ENCODE results near the gene PPP1R1C.

Gene PPP1R1C

GRCh38 chr2:181972431-181973170 is 13.1 kb upstream of the PPP1R1C start:
- no peak for DNase-seq (ENCODE audit: low read depth in 2 of 2)

DNA sequence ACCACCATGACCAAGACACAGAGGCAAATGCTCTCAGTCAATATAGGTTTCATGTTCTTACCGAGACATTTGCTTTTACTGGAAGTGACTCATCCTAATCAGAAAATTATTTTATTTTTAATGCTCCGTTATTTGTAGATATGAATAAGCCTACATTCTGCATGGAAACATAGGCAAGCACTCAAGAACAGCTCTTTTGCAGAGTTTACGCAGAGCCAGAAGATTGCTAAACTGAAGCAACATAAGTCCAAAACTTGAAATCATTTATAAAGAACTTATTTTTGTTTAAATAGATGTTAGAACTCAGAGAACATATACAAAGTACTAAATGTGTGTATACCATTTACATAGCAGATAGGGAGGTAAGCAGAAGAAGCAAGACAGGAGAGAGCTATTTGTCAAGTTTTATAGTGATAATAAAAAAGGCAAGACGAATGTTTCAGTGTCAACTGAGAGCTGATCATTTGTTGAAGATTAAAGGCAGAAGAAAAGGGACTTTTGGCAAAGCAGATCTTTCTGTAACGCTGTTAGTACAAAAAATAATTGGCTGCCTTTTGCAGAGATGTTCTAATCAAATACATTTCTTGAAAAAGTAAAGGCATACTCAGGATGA is 12.4 kb upstream of the PPP1R1C start:
- no peak for DNase-seq (ENCODE audit: low read depth in 2 of 2)

- no peak for DNase-seq (ENCODE audit: low read depth in 2 of 2)
These were observed 7.8 kb upstream of the PPP1R1C start for GRCh38 chr2:181977661-181978350.

DNA sequence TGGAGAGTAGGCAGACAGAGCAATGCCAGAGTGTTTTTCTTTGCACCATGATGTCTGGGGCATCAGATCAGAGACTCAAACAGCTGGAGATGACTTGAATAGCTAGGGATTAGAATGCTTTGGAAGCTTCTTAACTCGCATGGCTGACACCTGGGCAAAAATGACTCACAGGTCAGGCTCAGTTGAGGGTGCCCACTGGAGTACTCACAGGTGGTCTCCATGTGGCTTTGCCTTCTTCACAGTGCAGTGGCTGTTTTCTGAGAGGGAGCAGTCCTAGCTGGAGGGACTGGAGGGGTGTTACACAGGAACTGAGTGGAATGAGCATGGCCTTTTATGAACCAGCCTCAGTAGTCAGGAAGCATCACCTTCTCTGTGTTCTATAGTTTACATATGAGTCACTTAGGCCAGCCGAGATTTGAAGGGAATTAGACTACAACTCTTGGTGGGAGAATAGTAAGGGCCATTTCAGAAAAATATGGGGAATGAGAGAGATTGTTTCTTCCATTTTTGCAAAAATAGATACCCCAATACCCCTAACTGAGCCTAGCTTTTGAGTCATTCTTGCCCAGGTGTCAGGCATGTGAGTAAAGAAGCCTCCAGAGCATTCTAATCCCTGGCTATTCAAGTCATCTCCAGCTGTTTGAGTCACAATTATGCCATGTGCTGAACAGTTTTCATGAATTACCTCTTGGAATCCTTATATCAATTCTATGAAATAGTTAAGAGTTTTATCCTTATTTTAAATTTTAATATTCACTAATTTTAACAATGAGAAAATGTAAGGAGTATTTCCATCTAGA is 7.1 kb upstream of the PPP1R1C start:
- no peak for DNase-seq (ENCODE audit: low read depth in 2 of 2)

DNA sequence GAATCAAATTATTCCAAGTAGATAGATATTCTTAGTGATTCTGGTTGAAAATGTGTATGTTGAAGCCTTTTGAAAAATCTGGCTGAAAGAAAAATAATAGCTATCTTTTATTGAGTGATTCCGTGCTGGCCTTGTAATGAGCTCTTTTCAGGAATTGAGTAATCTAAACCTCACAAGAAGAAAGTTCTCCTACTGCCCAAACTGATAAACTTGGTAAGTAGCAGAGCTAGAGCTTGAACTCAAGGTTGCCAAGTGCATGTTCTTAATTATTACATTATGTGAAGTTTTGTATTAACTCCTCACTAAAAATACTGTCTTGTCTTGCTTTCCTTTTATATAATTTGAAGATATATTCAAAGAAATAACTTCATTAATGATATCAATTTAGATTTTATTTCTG is 1.6 kb upstream of the PPP1R1C start:
- DNase-seq (ENCODE audit: low read depth in 2 of 2): no peak

- no peak for DNase-seq (ENCODE audit: low read depth in 2 of 2)
These were observed 630 bp upstream of the PPP1R1C start for GRCh38 chr2:181984814-181985631.

- DNase-seq (ENCODE audit: low read depth in 2 of 2): no peak
These were observed 2.7 kb downstream of the PPP1R1C start for GRCh38 chr2:181988154-181988924.

- no peak for DNase-seq (ENCODE audit: low read depth in 2 of 2)
These were observed 3.4 kb downstream of the PPP1R1C start for GRCh38 chr2:181989099-181989498.

GRCh38 chr2:181991171-181991885 is 5.7 kb downstream of the PPP1R1C start:
- no peak for DNase-seq (ENCODE audit: low read depth in 2 of 2)

DNA sequence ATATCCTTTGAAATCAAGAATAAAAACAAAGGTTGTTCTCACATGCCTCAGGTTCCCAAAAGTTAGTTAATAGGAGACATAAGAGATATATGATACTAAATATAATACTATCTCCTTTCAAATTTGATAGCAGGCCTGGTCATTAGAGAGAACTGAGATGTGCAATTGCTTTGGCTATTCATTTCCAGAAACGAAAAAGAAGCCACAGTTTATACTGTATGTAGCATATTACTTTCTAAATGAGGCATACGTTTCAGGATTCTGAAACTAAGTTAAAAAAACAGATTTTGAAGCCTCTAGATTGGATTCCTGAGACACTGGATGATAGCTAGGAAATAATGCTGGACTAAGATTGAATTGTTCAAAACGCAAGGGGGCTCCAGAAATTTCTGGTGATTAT is 7.1 kb downstream of the PPP1R1C start:
- no peak for DNase-seq (ENCODE audit: low read depth in 2 of 2)

DNA sequence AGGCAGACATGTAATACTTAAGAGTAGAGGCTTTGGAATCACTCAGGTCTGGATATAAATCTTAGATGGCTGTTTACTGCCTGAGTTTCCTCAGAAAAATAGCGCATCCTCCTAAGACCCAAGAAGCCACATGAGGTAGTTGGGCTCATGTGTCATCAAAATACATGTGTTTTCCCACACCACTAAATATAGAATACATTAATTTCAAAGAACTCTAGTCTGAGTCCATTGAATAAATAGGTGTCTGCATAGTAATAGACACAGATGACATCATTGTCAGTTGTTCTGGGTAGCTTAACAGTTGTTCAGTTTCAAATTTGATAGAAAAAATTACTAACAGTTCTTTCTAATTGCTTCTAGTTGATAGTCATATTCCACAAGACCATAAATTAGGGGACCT is 9.6 kb downstream of the PPP1R1C start:
- DNase-seq (ENCODE audit: low read depth in 2 of 2): no peak

- DNase-seq (ENCODE audit: low read depth in 2 of 2): no peak
These were observed 12.6 kb downstream of the PPP1R1C start for GRCh38 chr2:181998041-181998835.

GRCh38 chr2:181998891-181999654 is 13.4 kb downstream of the PPP1R1C start:
- DNase-seq (ENCODE audit: low read depth in 2 of 2): no peak

DNA sequence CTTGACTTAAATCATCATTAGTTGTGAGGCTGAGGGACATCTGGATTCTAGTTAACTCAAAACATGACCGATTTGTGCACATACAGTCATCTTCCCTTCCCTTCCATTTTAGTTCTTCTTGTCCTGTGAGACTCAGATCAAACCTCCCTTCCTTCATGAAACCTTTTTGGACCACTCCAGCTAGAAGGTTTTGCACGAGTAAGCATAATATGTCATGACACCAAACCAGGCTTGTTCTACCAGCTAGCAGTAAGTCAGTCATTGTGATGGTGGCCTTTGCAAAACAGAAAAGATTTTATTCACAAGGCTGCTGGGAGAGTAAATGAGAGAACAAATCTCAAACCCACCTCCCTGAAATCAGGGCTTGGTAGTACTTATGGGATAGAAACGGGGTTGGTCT is 14.3 kb downstream of the PPP1R1C start:
- DNase-seq (ENCODE audit: low read depth in 2 of 2): no peak

- DNase-seq (ENCODE audit: low read depth in 2 of 2): no peak
These were observed 19.4 kb downstream of the PPP1R1C start for GRCh38 chr2:182004945-182005520.

GRCh38 chr2:182006595-182007341 is 21.1 kb downstream of the PPP1R1C start:
- no peak for DNase-seq (ENCODE audit: low read depth in 2 of 2)

GRCh38 chr2:182014284-182014683 is 28.6 kb downstream of the PPP1R1C start:
- no peak for DNase-seq (ENCODE audit: low read depth in 2 of 2)
